ENCODE results near the gene LPAR2. TPM values are rescaled to one million over a fixed set of nuclear protein-coding genes. Genes with fewer than 3 reads are reported as not detected.

LPAR2 gene
- total and polyA plus RNA-seq, 2 of the 13 experiments (the other 11 are each of a cell fraction or from before 2014, with no cell fraction given) = 0.86 to 3.6 TPM

DNA sequence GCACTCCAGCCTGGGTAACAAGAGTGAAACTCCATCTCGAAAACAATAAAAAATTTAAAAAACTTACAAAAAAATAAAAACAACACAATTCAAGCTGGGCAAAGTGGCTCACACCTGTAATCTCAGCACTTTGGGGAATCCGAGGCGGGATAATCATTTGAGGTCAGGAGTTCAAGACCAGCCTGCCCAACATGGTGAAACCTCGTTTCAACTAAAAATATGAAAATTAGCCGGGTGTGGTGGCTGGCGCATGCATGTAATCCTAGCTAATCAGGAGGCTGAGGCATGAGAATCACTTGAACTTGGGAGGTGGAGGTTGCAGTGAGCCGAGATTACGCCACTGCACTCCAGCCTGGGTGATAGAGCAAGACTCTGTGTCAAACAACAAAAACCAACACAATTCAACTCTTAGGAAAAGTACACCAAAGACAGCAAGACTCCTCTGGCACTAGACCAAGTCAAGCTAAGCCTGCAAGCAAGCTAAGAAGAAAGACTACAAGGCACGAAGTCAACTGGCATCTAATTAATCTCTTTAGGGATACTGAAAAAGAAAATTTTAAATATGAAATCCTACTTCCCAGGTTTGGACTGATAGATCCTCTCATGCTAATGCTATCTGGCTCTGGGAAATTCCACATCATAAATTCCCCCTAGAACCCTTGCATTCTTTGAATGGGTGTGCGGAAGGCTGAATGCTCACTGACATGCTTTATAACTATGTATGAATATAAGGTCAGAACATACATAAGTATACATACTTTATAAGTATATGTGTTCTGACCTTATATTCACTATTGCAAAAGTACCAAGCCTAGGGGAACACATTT, 17.4 kb downstream of the LPAR2 start:
- ATAC-seq (no peak), DNase-seq (ENCODE audit: low spot score) (no peak), FAIRE-seq (no peak)
- WGBS (ENCODE audit: low lambda C conversion rate) = 39% methylated on average over 10 of the region's 10 CpGs
- Histone ChIP-seq H3K4me2 (ENCODE audit: low read depth, low read length) (no peak overlapping the region), H2AFZ (ENCODE audit: low read length) (no peak overlapping the region), H3K27ac (ENCODE audit: extremely low read length, insufficient read depth, low read length) (no peak overlapping the region), H3K4me1 (ENCODE audit: insufficient read depth, low read length) (peaks cover 5% of the 10 kb centered on the region), H3K9ac (ENCODE audit: insufficient read depth, low read depth, low read length) (no peak overlapping the region), H3K4me3 (replicated peaks in 1 of 3; ENCODE audit: insufficient read depth in 1 of 3, low read depth in 2 of 3, low read length in 3 of 3) (no peak overlapping the region), H3K27me3 (ENCODE audit: control insufficient read depth in 1 of 2, insufficient read depth in 2 of 2, low read length in 2 of 2) (peaks cover 0 to 7% of the 10 kb centered on the region in 2 experiments; a peak in 2 of 5 replicates), H3K9me3 (ENCODE audit: low read length) (no peaks in the 10 kb centered on the region), H3K79me2 (ENCODE audit: insufficient read depth, low read length) (no peaks in the 10 kb centered on the region), H4K20me1 (ENCODE audit: insufficient read depth, low read length) (no peaks in the 10 kb centered on the region), H3K36me3 (replicated peaks in 1 of 2; ENCODE audit: control insufficient read depth in 1 of 2, insufficient read depth in 2 of 2, low read length in 2 of 2) (no peaks in the 10 kb centered on the region)
- ChIA-PET POLR2A (no interaction called here), CTCF (ENCODE audit: low intra/inter-chr PET ratio, low total read pairs) (no interaction called here)
- in situ Hi-C loops (cut with HindIII; ENCODE audit: extremely low pct_ligation_motif_present, low pct_unique_long_range_greater_than_20kb) = no loop called here
- intact Hi-C loops (cut with micrococcal nuclease; ENCODE audit: unreplicated experiment) = no loop called here
- TF ChIP-seq ZNF276 (CRISPR knock-in tag; IDR thresholded peaks at IDR 0.05; ENCODE audit: low read depth) (no peak), RFX1 (IDR thresholded peaks at IDR 0.05) (no peak), ZNF772 (CRISPR knock-in tag; IDR thresholded peaks at IDR 0.05) (no peak), KLF11 (CRISPR knock-in tag; IDR thresholded peaks at IDR 0.05) (no peak), NFE2 (CRISPR knock-in tag; IDR thresholded peaks at IDR 0.05) (no peak), ZBTB1 (CRISPR knock-in tag; IDR thresholded peaks at IDR 0.05; ENCODE audit: borderline replicate concordance) (no peak), HDAC6 (IDR thresholded peaks at IDR 0.05; ENCODE audit: low read depth, low read length) (no peak), SAP130 (CRISPR knock-in tag; IDR thresholded peaks at IDR 0.05; ENCODE audit: low read depth) (no peak), ZEB1 (IDR thresholded peaks at IDR 0.05; ENCODE audit: insufficient replicate concordance, low read depth) (no peak), ZNF615 (CRISPR knock-in tag; IDR thresholded peaks at IDR 0.05; ENCODE audit: borderline replicate concordance) (no peak), RXRB (CRISPR knock-in tag; IDR thresholded peaks at IDR 0.05; ENCODE audit: borderline replicate concordance) (no peak), CBX2 (IDR thresholded peaks at IDR 0.05; ENCODE audit: low read depth, low read length) (no peak), CBX2 (CRISPR knock-in tag; IDR thresholded peaks at IDR 0.05; ENCODE audit: low read depth) (no peak), NR2F1 (CRISPR knock-in tag; IDR thresholded peaks at IDR 0.05) (no peak), ZNF335 (CRISPR knock-in tag; IDR thresholded peaks at IDR 0.05) (no peak), ZNF792 (CRISPR knock-in tag; IDR thresholded peaks at IDR 0.05) (no peak)
- TF ChIP-seq, protein P1, sequence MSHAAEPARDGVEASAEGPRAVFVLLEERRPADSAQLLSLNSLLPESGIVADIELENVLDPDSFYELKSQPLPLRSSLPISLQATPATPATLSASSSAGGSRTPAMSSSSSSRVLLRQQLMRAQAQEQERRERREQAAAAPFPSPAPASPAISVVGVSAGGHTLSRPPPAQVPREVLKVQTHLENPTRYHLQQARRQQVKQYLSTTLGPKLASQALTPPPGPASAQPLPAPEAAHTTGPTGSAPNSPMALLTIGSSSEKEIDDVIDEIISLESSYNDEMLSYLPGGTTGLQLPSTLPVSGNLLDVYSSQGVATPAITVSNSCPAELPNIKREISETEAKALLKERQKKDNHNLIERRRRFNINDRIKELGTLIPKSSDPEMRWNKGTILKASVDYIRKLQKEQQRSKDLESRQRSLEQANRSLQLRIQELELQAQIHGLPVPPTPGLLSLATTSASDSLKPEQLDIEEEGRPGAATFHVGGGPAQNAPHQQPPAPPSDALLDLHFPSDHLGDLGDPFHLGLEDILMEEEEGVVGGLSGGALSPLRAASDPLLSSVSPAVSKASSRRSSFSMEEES (CRISPR knock-in tag; IDR thresholded peaks at IDR 0.05) = no peak
- TF ChIP-seq, protein P2, sequence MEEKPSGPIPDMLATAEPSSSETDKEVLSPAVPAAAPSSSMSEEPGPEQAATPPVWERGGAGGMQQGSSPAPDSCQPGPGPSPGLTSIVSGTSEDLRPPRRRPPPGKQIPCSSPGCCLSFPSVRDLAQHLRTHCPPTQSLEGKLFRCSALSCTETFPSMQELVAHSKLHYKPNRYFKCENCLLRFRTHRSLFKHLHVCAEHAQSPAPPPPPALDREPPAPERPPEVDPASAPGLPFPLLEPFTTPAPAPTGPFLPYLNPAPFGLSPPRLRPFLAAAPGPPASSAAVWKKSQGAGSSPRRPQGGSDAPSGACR (CRISPR knock-in tag; IDR thresholded peaks at IDR 0.05) = no peak
- BruUV-seq (replicated peaks) = no TSS peak

Measured in HepG2 (cell line).